ENCODE data around the gene COPG1. TPM values are rescaled to one million over a fixed set of nuclear protein-coding genes. Genes with fewer than 3 reads are reported as not detected.

The COPG1 gene
- total RNA-seq, 1 donor from 2014 or later: 65.4 TPM

DNA sequence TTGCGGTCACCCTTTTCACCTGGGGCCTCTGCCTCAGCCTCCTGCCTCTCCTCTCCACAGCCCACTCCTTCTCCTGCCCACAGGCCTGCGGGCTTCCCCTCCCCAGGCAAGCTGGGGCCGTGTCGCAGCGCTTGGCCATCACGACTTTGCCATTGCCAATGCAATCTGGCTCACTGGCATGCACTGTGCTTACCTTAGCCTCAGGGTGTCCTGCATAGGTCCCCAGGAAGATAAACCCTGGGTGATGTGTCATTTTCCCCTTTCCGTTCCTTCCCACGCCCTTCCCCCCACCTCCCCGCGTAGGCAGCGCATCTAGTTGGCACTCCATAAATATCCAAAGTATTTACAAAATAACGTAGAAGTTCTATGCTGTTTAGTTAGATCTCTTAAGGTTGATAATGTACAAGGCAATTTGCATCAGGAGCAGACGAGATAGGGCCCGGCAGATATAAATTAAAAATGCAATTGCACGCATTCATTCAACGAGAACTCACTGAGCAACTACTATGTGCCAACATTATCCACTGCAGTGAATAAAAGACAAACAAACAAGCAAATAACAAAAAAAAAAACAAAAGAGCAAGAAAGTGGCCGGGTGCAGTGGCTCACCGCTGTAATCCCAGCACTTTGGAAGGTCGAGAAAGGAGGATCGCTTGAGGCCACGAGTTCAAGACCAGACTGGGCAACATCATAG is 973 bp upstream of the COPG1 start:
- Histone ChIP-seq H3K36me3 (no peaks in the 10 kb centered on the region), H3K9me3 (ENCODE audit: low read depth) (no peaks in the 10 kb centered on the region), H2AFZ (replicated peaks) (peak overlapping the region; percentile 95), H3K27ac (no peak overlapping the region), H3K4me3 (peak overlapping the region; percentile 81), H3K79me2 (ENCODE audit: low read depth) (peaks cover 35% of the 10 kb centered on the region), H3K27me3 (no peaks in the 10 kb centered on the region), H3F3A (ENCODE audit: low read depth) (no peaks in the 10 kb centered on the region), H3K9ac (peak overlapping the region; percentile 84), H4K20me1 (ENCODE audit: low read depth) (peaks cover 8% of the 10 kb centered on the region), H3K4me1 (peaks cover 6% of the 10 kb centered on the region), H3K4me2 (peak overlapping the region; percentile 95)
- no peaks in the 10 kb centered on the region for H3K9me3 Mint-ChIP-seq
- H3K27me3 Mint-ChIP-seq (ENCODE audit: insufficient read depth, low read depth): peaks cover 12% of the 10 kb centered on the region
- TF ChIP-seq EZH2phosphoT487 (IDR thresholded peaks at IDR 0.05): no peak
- TF ChIP-seq, protein P1, sequence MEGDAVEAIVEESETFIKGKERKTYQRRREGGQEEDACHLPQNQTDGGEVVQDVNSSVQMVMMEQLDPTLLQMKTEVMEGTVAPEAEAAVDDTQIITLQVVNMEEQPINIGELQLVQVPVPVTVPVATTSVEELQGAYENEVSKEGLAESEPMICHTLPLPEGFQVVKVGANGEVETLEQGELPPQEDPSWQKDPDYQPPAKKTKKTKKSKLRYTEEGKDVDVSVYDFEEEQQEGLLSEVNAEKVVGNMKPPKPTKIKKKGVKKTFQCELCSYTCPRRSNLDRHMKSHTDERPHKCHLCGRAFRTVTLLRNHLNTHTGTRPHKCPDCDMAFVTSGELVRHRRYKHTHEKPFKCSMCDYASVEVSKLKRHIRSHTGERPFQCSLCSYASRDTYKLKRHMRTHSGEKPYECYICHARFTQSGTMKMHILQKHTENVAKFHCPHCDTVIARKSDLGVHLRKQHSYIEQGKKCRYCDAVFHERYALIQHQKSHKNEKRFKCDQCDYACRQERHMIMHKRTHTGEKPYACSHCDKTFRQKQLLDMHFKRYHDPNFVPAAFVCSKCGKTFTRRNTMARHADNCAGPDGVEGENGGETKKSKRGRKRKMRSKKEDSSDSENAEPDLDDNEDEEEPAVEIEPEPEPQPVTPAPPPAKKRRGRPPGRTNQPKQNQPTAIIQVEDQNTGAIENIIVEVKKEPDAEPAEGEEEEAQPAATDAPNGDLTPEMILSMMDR (IDR thresholded peaks at IDR 0.05): no peak
- TF ChIP-seq EZH2 (IDR thresholded peaks at IDR 0.05): no peak
- DNase-seq (ENCODE audit: low spot score): no peak
- H3K27ac Mint-ChIP-seq: no peak overlapping the region
- peaks cover 3% of the 10 kb centered on the region for H3K36me3 Mint-ChIP-seq
- H3K4me3 Mint-ChIP-seq: peak overlapping the region; percentile 97
- H3K4me1 Mint-ChIP-seq: peaks cover 13% of the 10 kb centered on the region

DNA sequence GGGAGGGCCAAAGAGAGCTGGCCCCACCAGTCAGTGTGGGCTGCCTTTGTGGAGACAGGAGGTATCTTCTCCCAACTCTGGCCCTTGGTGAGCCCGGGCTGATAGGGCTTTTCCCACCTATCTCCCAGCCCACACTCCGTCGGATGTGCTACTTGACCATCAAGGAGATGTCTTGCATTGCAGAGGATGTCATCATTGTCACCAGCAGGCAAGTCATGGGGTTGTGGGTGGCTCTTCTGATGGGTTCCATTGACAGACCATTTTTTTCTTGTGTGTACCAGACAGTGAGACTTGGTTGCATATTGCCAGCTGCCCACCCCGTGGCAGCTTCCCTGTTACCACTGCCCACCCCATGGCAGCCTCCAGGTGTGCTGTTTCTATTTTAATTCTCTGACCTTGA is 3.3 kb downstream of the COPG1 start:
- Histone ChIP-seq H3K4me3 (no peak overlapping the region), H3K27ac (no peak overlapping the region), H3K9me3 (ENCODE audit: low read depth) (no peaks in the 10 kb centered on the region), H3K27me3 (no peaks in the 10 kb centered on the region), H4K20me1 (ENCODE audit: low read depth) (peaks cover 8% of the 10 kb centered on the region), H3K36me3 (no peaks in the 10 kb centered on the region), H3K4me1 (peaks cover 6% of the 10 kb centered on the region), H3F3A (ENCODE audit: low read depth) (no peaks in the 10 kb centered on the region), H3K79me2 (ENCODE audit: low read depth) (peaks cover 35% of the 10 kb centered on the region), H3K9ac (no peak overlapping the region), H3K4me2 (no peak overlapping the region), H2AFZ (replicated peaks) (no peak overlapping the region)
- Mint-ChIP-seq H3K27ac (no peak overlapping the region), H3K4me3 (no peak overlapping the region), H3K27me3 (ENCODE audit: insufficient read depth, low read depth) (peaks cover 12% of the 10 kb centered on the region), H3K9me3 (no peaks in the 10 kb centered on the region), H3K4me1 (peaks cover 10% of the 10 kb centered on the region), H3K36me3 (peaks cover 8% of the 10 kb centered on the region)
- no peak for DNase-seq (ENCODE audit: low spot score)
- TF ChIP-seq EZH2 (IDR thresholded peaks at IDR 0.05) (no peak), EZH2phosphoT487 (IDR thresholded peaks at IDR 0.05) (no peak)

DNA sequence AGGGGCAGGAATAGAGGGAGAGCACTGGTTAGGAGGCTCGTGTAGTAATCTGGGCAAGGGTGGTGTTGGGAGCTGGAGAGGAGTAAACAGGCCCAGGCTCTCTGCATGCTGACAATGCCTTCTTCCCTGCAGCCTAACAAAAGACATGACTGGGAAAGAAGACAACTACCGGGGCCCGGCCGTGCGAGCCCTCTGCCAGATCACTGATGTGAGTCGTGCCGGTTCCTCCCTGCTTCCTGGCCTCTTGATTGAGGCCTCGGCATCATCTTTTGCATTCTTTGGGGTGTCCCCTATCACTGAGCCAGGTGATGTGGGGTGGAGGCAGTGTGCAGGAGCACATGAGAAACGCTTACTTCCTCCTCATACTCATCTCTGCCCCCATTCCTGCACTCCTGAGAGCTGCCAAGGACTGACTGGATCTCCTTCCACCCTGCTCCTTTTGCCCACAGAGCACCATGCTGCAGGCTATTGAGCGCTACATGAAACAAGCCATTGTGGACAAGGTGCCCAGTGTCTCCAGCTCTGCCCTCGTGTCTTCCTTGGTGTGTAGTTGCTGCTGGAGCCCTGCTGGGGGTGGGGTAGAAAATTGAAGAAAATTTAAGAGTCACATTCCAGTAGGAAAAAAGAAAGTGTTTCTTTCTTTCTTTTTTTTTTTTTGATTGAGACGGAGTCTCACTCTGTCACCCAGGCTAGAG is 5.3 kb downstream of the COPG1 start:
- no peak overlapping the region for H3K4me2 ChIP-seq
- no peak overlapping the region for H3K27ac ChIP-seq
- no peaks in the 10 kb centered on the region for H3F3A ChIP-seq (ENCODE audit: low read depth)
- Mint-ChIP-seq H3K4me1 (peaks cover 8% of the 10 kb centered on the region), H3K4me3 (no peak overlapping the region), H3K27ac (no peak overlapping the region), H3K36me3 (peaks cover 11% of the 10 kb centered on the region), H3K9me3 (no peaks in the 10 kb centered on the region), H3K27me3 (ENCODE audit: insufficient read depth, low read depth) (peaks cover 8% of the 10 kb centered on the region)
- no peaks in the 10 kb centered on the region for H3K9me3 ChIP-seq (ENCODE audit: low read depth)
- TF ChIP-seq, protein P1 (IDR thresholded peaks at IDR 0.05): no peak
- TF ChIP-seq EZH2 (IDR thresholded peaks at IDR 0.05) (no peak), EZH2phosphoT487 (IDR thresholded peaks at IDR 0.05) (no peak)
- H3K4me1 ChIP-seq: peaks cover 6% of the 10 kb centered on the region
- DNase-seq (ENCODE audit: low spot score): no peak
- H3K36me3 ChIP-seq: no peaks in the 10 kb centered on the region
- H2AFZ ChIP-seq (replicated peaks): no peak overlapping the region
- no peak overlapping the region for H3K4me3 ChIP-seq
- no peak overlapping the region for H3K9ac ChIP-seq
- peaks cover 17% of the 10 kb centered on the region for H3K79me2 ChIP-seq (ENCODE audit: low read depth)
- no peaks in the 10 kb centered on the region for H3K27me3 ChIP-seq
- H4K20me1 ChIP-seq (ENCODE audit: low read depth): peaks cover 8% of the 10 kb centered on the region

DNA sequence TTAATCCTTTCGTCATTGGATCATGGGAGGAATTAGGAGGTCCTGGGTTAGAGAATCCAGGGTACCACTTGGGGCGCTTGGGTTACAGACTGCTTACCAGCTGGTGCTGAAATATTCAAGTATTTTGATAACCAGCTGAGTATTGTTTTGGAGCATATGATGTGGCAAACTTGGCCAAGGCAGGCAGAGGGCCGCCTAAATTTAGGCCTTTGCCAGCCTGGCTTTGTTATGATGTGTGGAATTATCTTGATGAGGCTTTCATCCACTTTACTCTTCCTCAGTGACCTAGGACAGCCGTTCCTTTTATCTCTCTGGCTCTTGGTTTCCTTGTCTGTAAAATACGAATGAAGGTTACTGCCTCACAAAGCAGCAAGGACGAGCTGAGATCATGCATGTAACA is 6.9 kb downstream of the COPG1 start:
- Histone ChIP-seq H3K27me3 (no peaks in the 10 kb centered on the region), H3K4me1 (no peaks in the 10 kb centered on the region), H2AFZ (replicated peaks) (no peak overlapping the region), H3K79me2 (ENCODE audit: low read depth) (peaks cover 3% of the 10 kb centered on the region), H3K27ac (no peak overlapping the region), H3K9me3 (ENCODE audit: low read depth) (no peaks in the 10 kb centered on the region), H3K9ac (no peak overlapping the region), H3F3A (ENCODE audit: low read depth) (no peaks in the 10 kb centered on the region), H3K36me3 (no peaks in the 10 kb centered on the region), H3K4me2 (no peak overlapping the region), H3K4me3 (no peak overlapping the region), H4K20me1 (ENCODE audit: low read depth) (no peaks in the 10 kb centered on the region)
- DNase-seq (ENCODE audit: low spot score): no peak
- Mint-ChIP-seq H3K27ac (no peak overlapping the region), H3K27me3 (ENCODE audit: insufficient read depth, low read depth) (peaks cover 8% of the 10 kb centered on the region), H3K4me1 (no peaks in the 10 kb centered on the region), H3K4me3 (no peak overlapping the region), H3K36me3 (peaks cover 11% of the 10 kb centered on the region), H3K9me3 (no peaks in the 10 kb centered on the region)
- TF ChIP-seq EZH2phosphoT487 (IDR thresholded peaks at IDR 0.05) (no peak), EZH2 (IDR thresholded peaks at IDR 0.05) (no peak)
- TF ChIP-seq, protein P1 (IDR thresholded peaks at IDR 0.05): no peak

Measured in neural progenitor cell (in vitro differentiated cells).